ENCODE results near the gene PAQR9. TPM values are rescaled to one million over a fixed set of nuclear protein-coding genes. Genes with fewer than 3 reads are reported as not detected.

PAQR9 gene
- polyA plus RNA-seq, 1 donor, result not detected

DNA sequence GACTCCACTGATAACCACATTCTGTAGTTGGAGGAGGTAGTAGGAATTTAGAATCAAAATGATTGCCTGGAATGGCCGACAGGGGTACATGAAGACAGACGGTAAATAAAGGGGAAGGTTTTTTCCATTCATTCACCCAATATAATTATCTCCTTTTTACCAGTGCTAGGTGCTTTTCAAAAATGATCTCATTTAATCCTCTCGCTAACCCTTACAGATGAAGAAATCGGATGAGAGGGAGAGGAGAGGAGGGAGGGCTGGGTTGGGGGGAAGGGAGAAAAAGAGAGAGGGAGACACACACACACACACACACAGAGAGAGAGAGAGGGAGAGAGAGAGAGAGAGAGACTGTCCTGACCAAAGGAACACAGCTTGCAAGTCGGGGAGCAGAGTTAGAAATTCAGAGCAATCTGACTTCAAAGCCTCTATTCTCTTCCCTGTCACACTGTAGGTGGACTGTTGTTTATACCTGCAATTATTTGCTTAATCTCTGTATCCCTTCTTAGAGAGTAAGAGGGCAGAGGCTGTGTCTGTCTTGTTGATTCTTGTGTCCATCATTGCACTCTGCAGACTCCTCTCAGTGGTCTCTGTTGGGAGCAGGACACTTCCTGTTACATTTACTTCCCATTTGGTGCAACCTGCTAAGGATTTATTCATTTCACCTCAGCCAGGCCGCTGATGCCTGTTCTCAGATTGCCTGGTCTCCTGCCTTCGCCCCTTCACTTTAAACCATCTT, 18.7 kb upstream of the PAQR9 start:
- no peak for DNase-seq

DNA sequence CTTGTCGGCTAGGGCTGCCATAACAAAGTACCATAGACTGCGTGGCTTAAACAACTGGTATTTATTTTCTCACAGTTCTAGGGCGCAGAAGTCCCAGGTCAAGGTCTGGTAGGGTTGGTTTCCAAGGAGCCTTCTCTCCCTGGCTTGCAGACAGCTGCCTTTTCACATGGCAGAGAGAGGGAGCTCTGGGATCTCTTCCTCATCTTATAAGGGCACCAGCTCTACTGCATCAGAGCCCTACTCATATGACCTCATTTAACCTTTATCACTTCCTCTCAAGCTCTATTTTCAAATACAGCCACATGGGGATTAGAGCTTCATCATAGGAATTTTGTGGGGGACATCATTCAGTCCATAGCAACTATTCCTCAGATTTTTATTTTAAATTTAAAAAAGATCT, 17.6 kb upstream of the PAQR9 start:
- DNase-seq, result no peak

DNA sequence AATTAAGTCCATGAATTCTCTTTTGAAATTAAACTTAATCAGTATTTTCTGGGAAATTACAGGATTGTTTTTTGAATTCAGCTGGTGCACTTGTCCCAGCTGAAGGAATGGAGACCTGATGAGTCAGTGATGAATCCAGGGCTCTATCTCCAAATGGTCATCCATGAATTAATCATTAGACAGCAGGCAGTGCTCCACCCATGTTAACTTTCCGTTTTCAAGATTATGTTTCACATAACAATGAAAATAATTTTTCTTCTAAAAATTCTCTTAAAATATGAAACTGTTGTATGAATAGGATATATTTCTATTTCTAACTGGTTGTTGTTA, 13.9 kb upstream of the PAQR9 start:
- DNase-seq, result no peak

DNA sequence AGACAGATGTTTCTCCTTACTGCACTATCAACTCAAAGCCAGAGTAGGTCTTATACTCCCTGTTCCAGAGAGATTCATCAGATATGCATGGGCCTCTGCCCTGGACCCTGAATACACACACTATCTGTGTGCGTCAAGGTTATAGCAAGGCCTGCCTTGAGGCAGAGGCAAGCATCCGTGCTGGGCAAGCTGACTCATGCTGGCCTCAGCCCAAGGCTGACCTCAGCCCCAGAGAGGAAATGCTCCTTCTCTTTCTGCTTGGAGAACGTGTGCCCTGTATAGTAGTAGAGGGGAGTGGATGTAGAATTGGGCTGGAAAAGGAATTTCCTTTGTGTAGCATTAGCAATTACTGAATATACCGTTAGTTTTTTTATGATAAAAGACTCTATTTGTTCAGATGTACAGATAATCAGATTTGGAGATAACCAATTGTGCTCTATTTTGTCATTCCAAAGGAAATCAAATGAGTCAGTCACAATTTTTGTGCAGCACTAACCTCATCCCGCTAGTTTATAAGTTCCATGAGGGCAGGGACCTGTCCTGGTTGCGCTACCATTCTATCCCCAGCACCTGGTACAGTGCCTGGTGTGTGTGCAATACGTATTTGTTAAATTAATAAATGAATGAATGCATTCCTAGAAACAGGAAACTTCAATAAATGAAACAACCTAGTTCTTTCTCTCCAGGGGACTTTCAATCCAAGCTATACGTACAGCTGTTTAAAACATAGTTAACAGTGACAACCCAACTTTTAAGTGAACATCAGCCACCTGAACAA, 13.3 kb upstream of the PAQR9 start:
- DNase-seq, result peak; percentile 36

DNA sequence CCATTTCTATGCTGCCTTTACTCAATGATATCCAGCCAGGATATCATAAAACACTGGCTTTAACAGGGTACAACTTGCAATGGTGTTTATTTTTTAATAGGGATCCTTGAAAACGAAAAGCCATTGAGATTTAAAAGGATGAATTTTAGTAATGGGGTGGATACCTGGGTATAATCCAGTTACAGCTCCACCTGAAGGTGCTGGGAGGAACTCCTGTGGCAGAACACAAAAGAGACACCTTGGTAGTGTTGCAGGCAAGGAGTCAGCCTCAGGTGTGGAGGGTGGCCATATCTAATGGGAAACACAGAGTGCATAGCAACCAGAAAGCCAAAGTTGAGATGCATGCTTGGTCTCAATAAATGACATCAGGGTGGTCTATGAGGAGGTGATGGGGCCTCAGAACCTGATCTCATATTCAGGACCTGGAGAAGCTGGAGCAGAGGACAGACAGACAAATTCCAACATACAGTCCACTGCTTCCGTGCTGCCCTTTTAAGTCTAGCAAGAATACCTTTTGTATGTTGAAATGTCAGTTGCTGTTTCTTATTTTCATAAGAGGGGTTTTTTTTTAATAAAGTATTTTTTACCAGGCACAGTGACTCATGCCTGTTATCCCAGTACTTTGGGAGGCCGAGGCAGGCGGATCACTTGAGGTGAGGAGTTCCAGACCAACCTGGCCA, 12.0 kb upstream of the PAQR9 start:
- no peak for DNase-seq

DNA sequence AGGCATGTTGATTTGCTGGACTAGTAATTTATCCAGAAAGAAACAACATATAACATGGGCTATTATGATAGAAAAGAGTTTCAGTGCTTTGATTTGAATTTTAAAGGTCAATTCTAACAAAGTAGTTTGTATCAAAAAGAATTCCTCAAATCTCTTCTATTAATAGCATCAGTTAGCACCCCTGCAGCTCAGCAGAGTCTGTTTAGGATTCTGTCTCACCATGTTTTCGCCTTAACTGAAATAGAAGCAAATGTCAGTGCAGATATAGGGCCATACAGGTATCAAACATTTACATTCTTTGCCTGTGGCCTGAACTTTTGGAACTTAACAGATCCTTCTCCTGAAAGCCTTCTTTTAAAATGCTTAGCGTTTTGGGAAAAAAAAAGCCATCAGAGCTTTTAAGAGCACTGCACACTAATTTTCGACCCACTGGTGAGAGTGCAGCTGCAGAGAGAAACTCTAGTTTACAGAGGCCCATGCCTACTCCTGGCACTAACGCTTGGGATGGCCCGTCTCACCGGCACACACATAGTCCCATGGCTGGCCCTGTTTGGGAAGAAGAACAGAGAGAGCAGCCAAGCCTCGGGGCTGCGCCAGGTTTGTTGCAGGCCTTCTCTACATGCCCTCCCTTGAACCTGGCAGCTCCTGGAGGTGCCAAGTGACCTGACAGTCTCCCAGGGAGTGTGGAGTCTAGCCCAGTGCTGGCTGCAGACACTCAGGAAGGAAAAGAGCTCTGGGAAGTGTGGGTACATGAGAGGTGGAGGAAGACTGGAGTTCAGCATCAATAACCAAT, 9.9 kb upstream of the PAQR9 start:
- DNase-seq, result no peak

DNA sequence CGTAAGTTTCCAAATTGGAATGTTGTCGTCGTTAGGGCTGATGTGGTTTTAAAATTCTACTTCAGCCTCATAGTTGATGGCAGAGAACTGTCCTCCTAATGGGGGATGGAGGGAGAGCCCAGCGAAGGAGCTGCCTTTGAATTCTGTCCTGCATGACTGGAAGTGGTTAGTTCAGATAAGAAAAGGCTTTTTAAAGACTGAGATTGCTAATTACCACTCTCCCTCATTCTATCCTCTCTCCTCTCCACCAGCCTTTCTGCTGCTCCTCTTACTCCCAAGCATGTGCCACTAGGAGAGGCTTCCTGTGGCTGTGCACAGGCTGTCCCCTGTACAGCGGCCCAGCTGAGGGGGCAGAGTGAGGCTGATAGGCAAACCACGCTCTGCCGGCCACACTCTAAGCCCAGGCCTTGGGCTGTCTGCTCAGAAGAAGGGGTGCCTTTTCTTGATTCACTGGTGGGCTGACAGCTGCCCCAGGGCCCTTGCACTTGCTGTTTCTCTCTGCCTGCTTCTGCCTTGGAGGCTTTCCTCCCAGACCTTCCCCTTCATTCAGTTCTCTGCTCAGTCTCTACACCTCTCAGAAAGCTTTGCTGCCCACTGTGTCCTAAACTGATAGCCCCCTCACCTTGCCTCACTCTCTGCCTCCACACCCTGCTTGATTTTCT, 8.7 kb upstream of the PAQR9 start:
- no peak for DNase-seq

DNA sequence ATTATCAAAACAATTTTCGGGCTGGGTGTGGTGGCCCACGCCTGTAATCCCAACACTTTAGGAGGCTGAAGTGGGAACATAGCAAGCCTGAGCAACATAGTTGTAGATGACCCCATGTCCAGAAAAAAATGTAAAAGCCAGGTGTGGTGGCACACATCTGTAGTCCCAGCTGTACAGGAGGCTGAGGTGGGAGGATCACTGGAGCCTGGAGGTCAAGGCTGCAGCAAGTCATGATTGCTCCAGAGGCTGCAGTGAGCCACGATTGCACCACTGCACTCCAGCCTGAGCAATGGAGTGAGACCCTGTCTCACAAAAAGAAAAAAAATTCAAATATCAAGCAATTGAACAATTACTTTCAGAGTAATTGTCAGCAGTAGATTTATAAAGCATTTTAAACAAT, 8.0 kb upstream of the PAQR9 start:
- DNase-seq, result no peak

DNA sequence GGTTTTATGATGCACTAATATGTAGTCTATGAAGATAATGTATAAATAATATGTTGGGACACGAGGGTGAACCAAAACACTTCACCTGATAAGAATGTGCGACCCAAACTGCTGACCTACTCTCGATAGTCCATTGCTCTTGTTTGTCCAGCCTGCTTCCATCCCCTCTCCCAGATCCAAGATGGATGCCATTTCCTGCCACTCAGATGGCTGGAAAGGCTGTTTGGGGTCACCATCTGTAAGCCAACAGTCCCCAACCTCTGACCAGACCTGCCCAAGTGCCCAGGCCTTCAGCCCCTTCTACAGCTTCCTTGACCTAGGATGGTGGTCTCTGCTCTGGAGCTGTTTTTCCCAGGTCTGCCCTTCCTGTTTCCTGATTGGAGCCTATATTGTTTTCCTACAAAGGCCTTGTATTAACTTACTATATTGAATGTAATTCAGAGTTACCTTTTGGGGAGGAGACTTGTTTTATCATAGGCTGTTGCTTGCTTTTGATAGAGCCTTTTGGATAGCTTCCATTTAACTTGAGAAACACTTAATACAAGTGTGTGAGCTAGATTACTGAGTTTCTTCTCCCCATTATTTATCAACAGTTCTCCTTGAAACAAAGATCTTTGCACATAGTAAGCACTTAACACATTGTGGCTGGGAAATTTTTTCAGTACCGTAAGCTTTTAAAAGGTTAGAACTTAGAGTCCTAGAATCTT, 5.0 kb upstream of the PAQR9 start:
- DNase-seq, result no peak

DNA sequence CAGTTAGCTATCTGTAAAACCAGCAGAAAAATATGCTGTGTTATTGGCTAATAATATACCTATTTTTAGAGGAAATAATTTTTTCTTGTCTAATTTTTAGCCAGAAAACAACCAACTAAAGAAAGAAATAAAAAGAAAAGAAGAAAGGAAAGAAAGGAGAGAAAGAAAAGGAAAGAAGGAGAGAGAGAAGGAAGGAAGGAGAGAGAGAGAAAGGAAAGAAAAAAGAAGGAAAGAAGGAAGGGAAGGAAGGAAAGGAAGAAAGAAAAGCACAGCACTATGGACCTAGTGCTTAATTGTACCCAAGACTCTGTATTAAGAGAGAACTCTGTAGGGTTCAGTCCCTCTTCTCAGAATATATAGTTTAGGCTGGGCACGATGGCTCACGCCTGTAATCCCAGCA, 3.3 kb upstream of the PAQR9 start:
- DNase-seq, result no peak

DNA sequence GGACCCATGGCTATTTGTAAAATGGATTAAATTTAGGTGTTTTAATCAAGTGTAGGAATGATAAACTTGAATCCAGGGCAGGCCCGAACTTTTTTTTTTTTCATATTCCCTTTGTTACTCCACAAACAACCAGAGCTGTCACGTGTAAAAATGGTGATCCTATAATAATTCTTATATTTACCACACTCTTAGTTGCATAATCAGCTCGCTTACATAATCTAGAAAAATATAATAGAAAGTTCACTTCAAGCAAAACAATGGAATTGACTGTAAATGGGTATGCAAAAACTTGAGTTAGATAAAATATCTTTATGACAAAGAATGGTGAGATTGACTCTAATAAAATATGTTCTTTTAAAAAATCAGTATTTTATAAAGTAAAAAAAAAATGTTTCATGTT, 2.1 kb upstream of the PAQR9 start:
- DNase-seq, result no peak

DNA sequence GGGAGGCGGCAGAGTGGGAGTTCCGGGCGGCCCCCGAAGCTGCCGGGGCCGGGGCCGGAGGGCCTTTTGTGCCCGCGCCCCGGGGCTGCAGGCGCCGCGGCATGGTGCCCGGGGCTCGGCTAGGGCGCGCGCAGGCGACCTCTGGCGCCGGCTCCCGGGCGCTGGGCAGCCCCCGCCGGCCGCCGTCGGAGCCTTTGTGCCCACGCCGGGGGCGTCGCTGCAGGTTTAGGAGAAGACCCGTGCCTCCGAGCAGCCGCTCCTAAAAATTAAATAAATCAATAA, 299 bp downstream of the PAQR9 start:
- no peak for DNase-seq

DNA sequence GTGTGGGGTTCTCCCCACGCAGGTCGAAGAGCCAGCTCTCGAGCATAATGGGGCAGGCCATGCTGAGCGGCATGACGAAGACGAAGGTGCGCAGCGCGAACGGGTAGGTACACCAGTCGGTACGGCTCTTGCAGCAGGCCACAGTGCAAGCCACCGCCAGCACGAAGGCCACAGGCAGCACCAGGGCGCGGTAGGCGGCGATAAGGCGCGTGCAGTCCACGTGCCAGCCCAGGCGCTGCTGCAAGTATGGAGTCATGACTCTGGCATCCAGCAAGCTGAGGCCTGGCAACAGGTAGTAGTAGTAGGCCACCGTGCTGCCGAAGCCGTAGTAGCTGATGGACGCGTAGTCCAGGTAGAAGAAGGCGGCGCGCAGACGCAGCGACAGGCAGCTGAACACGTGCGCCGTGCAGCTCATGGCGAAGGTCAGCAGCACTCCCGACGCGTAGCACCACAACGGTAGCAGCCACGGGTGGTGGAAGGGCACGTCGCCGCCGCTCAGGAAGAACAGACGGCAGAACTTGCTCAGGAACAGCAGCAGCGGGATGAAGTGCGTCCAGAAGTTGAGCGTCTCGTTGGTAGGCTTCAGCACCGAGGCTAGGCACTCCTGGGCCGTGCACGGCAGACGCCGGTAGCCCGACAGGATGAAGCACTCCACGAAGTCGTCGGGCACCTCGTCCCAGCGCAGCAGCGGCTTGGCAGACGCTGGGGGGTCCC, 797 bp downstream of the PAQR9 start:
- no peak for DNase-seq

DNA sequence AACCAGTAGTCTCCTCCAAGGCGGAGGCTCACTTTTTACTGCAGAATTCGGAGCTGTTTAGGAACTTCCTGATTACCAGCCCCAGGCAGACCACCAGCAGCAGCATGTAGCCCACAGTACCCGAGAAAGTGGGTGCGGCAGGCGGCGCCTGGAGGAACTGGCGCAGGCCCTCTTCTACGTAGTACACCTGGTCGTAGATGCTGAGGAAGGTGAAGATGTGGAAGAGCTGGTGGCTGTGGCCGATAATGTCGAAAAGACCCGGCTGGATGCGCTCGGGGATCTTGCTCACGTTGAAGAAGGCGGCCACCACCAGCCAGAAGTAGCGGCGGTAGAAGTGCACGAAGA, 1.3 kb downstream of the PAQR9 start:
- DNase-seq, result no peak

DNA sequence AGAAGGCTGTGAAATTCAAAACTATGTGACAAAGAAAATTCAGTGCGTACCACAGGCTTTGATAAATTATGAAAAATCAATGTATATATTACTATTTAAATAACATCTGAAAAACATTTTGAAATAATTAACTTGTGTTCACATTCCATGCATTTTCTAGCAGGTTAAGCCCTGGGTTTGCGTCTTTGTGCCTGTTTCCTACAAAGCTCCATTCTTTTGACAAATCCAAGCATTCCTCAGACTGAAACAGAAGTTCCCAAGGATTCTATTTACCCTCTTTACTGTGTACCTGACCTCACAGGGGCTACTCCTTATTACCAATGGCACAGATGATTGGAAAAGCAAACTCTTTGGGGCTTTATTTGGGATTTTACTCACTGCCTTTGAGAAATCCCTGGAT, 1.9 kb downstream of the PAQR9 start:
- DNase-seq, result no peak

DNA sequence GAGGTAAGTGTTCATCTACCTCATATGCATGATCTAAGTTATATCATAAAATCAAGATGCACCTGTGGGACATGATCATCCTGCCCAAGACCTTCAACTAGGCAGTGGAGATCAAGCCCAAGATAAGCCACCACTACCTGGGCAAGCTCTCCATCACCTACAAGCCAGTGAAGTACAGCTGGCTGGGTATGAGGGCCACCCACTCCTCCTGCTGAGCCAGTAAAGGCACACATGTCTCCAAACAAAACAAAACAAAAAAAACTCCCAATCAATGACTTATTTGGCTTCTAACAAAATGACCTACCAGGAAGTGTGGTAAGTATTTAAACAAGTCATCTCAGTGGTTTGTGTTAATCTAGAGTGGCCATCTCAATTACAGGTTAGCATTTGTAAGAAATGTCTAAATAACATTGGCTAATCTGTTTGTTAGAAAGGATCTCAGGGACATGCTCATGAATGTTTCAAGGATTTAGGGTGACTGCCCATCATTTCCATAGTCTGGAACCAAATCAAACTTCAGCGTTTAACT, 3.1 kb downstream of the PAQR9 start:
- DNase-seq, result no peak

DNA sequence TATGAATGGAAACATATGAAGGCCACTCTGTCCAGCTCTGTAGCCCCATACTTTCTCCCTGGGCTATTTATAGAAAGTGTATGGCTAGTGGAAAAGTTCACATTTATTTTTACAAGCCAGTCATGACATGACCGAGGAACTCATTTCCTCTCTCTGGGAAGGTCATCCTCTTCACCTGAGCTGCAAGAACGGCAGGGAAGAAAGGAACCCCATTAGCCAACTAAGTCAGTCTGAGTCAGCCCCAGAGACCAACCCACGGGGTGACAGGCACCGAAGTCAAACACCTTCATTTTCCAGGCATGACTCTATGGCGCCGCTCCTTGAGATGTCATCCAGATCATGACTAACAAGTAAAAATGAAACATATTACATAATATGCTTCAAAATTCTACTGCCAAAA, 4.8 kb downstream of the PAQR9 start:
- no peak for DNase-seq

DNA sequence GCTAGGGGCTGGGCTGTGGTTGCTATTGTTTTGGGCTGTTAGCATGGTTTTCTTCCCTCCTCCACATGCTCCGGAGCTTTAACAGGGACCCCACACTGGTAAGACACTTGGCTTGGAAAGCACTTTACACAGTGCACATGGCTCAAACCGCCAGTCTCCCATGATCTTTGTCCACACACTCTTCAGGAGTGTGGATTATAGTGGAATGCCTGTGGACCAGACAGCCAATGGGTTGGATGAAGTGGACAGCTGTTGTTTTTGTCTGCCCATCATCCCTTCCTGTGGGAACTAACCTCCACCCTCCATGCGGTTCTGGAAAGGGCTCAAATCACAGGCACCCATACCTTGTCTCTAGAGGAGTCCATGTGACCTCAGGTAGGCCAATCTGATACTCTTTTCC, 10.0 kb downstream of the PAQR9 start:
- DNase-seq, result no peak

DNA sequence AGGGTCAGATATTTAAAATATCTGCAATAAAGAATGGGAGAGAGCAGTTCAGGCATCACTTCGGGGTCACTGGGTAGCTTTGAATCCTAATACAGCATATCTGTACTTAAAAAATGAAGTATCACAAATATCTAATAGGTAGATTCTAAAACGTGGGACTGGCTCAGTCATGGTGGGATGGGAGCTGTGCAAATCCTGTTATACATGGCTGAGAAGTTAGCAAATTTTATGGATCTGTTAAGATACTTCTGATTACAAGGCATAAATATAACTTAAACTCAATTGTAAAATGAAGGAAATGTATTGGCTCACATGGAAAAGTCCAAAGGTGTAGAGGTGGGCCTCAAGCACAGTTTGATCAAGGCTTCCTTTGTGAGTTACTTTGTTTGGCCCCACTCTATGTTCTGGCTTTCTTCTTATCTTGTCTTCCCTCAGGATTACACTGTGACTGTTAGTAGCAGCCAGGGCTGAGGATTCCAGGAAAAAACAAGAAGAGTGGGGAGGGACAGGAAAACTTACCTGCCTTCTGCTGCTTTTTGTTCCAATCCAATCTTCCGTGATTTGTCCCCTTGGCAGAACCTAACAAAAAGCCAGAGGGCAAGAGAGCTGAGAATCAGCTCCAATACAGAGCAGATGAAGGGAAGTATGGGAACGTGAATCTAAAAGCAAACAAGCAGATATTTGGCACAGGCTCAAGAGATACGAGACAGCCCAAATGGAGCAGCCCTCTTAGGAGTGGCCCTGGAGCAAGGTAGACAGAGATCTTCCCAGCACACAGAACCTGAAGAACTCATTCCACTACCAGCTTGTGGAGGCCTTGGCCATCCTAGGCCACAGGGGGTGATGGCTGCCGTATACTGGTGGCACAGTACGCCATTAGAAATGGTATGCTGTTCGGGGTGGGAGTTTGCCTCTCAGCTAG, 10.9 kb downstream of the PAQR9 start:
- no peak for DNase-seq

DNA sequence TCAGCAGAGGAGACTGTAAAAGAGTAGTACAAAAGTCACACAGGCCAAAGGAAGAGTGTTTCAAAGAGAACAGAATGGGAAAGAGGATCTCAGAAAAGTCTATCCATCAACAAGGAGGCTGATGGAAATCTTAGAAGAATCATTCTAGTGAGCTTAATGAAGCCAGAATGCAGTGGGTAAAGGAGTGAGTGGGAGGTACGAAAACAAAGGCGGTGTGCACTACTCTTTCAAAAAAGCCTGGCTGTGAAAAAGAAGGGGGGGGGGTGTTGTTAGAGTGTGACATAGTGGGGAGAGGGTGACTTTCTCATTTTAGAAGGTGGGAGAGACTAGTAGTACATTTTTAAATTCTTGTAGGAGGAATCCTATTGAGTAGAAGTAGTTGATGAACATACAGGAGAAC, 11.7 kb downstream of the PAQR9 start:
- no peak for DNase-seq

Measured in hindlimb muscle (tissue), 1 donor.